ENCODE data around the gene ENTPD3.

- TF ChIP-seq, protein P1, sequence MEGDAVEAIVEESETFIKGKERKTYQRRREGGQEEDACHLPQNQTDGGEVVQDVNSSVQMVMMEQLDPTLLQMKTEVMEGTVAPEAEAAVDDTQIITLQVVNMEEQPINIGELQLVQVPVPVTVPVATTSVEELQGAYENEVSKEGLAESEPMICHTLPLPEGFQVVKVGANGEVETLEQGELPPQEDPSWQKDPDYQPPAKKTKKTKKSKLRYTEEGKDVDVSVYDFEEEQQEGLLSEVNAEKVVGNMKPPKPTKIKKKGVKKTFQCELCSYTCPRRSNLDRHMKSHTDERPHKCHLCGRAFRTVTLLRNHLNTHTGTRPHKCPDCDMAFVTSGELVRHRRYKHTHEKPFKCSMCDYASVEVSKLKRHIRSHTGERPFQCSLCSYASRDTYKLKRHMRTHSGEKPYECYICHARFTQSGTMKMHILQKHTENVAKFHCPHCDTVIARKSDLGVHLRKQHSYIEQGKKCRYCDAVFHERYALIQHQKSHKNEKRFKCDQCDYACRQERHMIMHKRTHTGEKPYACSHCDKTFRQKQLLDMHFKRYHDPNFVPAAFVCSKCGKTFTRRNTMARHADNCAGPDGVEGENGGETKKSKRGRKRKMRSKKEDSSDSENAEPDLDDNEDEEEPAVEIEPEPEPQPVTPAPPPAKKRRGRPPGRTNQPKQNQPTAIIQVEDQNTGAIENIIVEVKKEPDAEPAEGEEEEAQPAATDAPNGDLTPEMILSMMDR (IDR thresholded peaks at IDR 0.05; ENCODE audit: low read depth, low read length) = no peak
- TF ChIP-seq EZH2phosphoT487 (IDR thresholded peaks at IDR 0.05; ENCODE audit: low read depth) = no peak
Observed at GRCh38 chr3:40476478-40477470, 89.8 kb downstream of the ENTPD3 start, which contains the start of gene ZNF619.
